Measurements from ENCODE around the gene ULBP2.
"Not testable (repeated sequence)": the region's sequence is repeated elsewhere in the genome, so short reads cannot be mapped to it uniquely, and the experiment has no call there.

GRCh38 chr6:149958124-149958523, 16.3 kb downstream of the ULBP2 start:
- TF ChIP-seq, protein P1, sequence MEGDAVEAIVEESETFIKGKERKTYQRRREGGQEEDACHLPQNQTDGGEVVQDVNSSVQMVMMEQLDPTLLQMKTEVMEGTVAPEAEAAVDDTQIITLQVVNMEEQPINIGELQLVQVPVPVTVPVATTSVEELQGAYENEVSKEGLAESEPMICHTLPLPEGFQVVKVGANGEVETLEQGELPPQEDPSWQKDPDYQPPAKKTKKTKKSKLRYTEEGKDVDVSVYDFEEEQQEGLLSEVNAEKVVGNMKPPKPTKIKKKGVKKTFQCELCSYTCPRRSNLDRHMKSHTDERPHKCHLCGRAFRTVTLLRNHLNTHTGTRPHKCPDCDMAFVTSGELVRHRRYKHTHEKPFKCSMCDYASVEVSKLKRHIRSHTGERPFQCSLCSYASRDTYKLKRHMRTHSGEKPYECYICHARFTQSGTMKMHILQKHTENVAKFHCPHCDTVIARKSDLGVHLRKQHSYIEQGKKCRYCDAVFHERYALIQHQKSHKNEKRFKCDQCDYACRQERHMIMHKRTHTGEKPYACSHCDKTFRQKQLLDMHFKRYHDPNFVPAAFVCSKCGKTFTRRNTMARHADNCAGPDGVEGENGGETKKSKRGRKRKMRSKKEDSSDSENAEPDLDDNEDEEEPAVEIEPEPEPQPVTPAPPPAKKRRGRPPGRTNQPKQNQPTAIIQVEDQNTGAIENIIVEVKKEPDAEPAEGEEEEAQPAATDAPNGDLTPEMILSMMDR (IDR thresholded peaks at IDR 0.05) = not testable (repeated sequence)
- TF ChIP-seq POLR2A (IDR thresholded peaks at IDR 0.05) = not testable (repeated sequence)
